HG02884 (cell line): ENCODE data around the gene C1orf226.

Experiments
- ATAC-seq: cut with Tn5 transposase; IDR thresholded peaks from one replicate; pipeline ENCODE4 v1.9.1; 2021; ENCODE audit warnings: mild to moderate bottlenecking, moderate library complexity; ENCODE audit not compliant: unreplicated experiment

The C1orf226 gene

GRCh38 chr1:162365284-162366020 is 16.1 kb upstream of the C1orf226 start:
- ATAC-seq = no peak

GRCh38 chr1:162366149-162366548 is 15.4 kb upstream of the C1orf226 start:
- no peak for ATAC-seq

DNA sequence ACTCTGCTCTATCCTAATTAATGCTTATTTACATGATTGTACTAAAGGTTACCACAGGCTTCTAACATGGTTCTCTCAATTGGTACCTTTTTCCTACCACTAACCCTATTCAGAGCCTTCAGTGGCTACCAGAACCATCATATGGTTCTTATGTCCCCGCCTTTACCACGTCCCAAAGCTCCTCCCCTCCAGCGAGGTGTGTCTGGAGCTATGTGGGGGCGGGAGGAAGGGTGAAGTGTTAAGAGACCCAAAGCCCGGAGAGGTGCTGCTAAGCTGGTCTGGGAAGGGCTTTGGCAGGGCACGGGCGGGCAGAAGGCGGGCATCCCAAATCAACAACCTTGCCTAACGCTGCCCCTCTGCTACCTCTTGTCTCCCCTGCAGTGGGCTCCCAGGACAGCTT is 14.9 kb upstream of the C1orf226 start:
- ATAC-seq = no peak

GRCh38 chr1:162367073-162367472 is 14.5 kb upstream of the C1orf226 start:
- no peak for ATAC-seq

- no peak for ATAC-seq
These were observed 13.8 kb upstream of the C1orf226 start for GRCh38 chr1:162367772-162368171.

GRCh38 chr1:162368451-162368850 is 13.1 kb upstream of the C1orf226 start:
- no peak for ATAC-seq

- ATAC-seq = no peak
These were observed 12.0 kb upstream of the C1orf226 start for GRCh38 chr1:162369571-162369970.

GRCh38 chr1:162370161-162370560 is 11.4 kb upstream of the C1orf226 start:
- no peak for ATAC-seq

DNA sequence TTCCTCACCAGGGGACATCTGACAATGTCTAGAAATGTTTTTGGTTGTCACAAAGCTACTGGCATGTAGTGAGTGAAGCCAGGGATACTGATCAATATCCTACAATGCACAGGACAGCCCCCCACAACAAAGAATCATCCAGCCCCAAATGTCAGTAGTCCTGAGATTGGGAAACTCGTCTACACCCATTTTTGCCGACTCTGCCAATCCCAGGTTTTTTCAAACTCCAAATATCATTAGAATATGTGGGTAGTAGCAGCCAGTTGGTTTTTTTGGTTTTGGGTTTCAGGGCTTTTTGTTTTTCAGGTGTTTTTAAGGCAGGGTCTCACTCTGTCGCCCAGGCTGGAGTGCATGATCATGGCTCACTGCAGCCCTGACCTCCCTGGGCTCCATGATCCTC is 10.8 kb upstream of the C1orf226 start:
- no peak for ATAC-seq

GRCh38 chr1:162371611-162372010 is 9.9 kb upstream of the C1orf226 start:
- no peak for ATAC-seq

DNA sequence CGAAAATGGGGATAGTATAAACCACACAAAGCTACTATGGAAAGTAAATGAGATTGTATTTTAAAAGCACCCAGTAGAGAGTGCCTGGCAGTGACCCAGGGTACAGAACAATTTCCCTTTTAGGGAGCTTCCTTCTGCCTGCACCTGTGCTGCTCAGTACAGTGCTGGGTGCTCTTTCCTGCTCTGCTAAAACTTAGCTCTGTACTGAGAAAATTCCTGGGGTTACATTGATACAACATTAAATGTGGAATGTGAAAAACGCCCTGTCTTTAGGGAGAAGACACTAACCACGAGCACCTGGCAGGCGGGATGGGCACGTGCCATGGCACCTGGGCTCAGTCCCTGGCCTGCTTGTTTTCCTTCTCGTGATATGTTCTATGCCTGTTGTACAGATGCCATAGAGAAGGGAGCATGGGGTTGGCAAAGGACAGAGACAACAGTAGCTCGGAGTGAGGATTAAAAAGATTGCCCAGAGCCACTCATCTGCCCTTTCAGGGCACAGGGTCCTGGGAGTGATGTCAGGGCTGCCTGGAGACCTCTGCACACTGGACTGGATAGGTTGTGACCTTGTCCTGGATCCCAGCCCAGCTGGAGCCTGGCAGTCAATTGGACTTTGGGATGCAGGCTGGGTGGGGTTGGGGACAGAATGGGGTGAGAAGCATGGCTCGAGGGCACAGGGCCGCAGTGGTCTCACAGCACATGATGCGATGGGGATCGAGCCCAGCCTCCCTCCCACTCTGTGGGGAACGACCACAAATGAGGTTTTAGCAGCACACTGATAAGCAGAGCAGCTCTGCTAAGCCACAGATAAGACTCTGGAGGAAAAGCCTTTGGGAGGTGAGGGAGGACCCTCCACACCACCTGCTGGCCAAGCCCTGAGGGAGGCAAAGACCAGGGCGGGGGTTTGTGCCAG is 9.1 kb upstream of the C1orf226 start:
- ATAC-seq = no peak

DNA sequence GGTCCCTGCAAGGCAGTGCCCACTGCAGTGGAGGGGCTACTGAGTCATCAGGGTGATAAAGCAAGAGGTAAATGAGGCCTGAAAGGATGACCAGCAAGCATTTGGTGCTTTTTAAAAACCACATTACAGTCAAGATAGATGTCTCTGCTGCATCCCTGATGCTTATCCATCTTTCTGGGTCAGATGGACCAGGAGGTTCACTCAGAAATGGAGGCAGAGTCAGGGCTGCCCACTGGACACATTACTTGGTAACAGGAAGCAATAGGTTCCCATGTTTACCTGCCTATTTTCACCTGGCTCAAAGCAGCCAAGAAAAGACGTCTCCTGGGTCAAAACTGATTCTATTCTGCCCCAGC is 8.5 kb upstream of the C1orf226 start:
- no peak for ATAC-seq

GRCh38 chr1:162373541-162374260 is 7.8 kb upstream of the C1orf226 start:
- no peak for ATAC-seq

DNA sequence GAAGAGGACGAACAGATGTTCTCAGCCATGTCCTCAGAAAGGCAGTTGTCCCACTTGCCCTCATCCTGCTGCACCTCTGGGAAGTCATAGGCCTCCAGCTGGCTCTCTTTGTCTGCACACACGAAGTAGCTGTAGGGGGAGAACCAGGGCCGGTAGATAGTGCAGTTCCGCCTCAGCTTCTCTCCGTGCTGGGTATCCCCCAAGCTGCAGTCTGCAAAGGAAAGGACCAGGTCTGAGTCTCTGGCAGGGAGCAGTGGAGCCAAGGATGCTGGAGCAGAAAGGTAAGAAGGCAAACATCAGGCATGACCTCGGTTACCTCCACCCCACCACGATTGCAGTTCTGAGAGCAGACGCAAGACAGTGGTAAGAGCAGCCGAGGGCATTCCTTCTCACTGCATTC is 7.1 kb upstream of the C1orf226 start:
- ATAC-seq = no peak

- ATAC-seq = no peak
These were observed 6.1 kb upstream of the C1orf226 start for GRCh38 chr1:162375463-162375862.

DNA sequence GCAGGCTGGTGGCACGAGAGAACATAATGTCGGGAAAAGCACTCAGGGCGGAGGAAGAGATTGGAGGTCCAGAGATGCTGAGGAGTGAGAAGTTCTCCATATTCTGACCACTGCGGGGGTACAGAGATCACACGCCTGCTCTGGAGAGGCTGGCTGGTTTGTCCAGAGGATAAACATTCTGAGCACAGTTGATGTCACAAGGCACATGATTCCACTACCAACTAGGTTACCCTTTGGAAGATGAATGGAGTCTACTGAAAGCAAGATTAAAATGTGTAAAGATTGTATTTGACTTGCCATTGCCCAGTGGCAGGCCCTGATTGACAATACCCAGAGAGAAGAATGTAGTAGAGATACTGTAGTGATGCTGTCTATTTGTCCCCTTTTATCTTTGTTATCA is 4.8 kb upstream of the C1orf226 start, which contains the start of gene SPATA46:
Gene SPATA46, minus strand, starts transcription at position 164 of the 400 bp plus-strand sequence. Its CDS starts 64 bp downstream, at position 100.
- no peak for ATAC-seq

DNA sequence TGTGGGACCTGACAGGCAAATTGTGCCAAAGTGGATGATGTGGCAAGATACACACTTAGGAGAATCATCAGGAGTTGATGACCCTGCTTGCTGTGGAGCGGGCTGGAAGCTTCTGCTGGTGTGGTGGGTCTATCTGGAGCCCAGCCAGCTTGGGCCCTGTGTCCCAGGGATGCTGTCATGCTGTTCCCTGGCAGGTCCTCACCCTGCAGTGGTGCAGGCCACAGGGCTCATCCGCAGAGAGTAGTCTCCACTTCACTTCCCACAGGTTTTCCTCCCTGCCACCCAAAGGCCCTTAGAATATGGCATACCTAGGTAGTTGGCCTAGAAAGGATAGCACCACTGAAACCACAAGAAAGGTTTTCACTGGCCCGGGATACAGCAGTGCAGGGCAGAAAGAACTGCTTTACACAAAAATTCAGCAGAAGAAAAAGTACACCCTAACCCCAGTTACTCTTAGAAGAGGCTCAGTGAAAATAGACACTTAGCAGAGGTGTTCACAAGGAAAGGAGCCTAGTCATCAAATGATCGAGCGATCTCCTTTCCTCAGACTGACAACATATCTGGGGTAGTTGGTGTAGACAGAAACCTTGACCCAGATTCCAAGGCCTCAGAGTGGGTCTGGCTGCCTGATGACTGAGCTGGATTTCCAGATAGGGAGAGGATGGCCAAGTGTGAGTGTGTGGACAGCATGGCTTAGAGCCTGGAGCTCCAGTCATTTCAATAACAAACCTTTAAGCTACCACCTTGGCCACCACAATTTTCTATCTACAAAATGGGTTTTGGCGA is 1.3 kb upstream of the C1orf226 start:
- no peak for ATAC-seq

DNA sequence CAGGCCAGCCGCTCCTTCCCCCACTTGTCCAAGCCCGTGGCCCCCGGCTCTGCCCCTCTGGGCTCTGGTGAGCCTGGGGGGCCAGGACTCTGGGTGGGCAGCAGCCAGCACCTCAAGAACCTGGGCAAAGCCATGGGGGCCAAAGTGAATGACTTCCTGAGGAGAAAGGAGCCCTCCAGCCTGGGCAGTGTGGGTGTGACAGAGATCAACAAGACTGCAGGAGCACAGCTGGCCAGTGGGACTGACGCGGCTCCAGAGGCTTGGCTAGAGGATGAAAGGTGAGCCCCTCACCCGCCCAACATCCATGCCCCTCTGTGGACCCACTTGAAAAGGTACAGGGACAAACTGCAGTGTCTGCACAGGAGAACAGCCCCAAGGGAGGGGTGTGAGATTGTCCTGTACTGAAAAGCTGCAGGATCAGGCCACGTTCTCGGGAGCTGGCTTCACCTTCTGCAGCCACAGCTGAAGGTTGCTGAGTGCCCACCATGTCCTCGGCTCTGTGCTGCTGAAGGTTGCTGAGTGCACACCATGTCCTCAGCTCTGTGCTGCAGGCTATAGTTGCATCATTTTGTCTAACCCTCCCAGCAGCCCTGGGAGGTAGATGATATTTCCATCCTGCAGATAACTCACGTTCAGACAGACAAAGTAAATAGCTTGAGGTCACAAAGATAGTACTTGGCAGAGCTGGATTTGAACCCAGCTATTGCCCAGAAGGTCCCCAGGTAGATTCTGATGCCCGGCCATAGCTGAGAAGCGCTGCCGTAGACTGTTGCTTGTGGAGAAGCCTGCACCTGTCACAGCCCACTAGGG is 618 bp downstream of the C1orf226 start:
- ATAC-seq = no peak

- ATAC-seq = no peak
These were observed 1.6 kb downstream of the C1orf226 start for GRCh38 chr1:162383091-162383490.

DNA sequence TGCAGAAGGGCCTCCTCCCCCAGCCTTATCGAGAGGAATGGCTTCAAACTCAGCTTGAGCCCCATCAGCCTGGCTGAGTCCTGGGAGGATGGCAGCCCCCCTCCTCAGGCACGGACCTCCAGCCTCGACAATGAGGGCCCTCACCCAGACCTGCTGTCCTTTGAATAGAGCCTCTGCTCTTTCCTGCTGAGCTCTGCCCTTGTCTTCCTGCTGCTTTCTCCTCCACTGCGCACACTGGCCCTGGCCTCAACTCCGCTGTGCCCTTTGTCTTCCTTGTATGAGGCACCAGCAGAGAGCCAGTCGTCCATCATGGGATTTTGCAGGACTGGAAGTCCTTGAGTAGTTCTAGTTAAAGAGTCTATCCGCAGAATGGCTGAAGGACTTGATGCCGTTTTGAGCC is 2.0 kb downstream of the C1orf226 start:
- no peak for ATAC-seq
